ENCODE measurements around the gene TSG101.

The TSG101 gene

DNA sequence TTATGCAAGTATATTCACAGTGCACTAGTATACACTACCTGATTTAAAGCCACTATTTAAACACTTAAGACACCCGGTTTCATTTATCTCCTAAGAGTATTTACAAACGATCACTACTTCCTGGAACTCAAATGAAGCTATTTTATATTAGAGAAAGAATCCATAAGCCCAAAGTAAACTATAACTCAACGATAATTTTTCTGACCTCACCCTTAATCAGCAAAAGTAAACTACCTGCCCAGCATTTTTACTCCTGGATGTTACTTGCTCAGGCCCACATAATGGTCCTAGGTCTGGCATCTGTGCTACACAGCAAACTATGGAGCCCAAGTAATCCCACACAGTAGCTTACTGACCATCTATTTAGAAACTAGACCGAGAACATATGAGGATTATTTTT is 33.4 kb downstream of the TSG101 start:
- DNase-seq (ENCODE audit: low read depth) = no peak

DNA sequence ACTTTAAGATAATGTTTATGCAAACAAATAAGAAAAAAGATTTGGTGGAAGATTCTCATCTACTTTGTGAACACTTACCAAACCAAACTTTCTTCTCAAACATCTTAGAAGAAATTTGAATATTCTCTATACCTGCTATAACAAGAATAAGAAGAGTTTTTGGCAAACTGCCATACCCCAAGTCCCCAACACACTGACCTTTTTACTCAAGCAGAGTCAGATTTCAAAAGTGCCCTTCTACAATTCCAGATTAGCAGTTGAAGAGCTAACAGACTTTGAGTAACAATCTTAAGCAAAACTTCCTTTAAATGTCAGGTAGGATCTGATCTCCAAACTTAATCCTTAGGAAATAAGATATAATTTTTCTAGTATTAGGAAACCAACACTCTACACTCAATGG is 33.9 kb downstream of the TSG101 start:
- DNase-seq (ENCODE audit: low read depth) = no peak

DNA sequence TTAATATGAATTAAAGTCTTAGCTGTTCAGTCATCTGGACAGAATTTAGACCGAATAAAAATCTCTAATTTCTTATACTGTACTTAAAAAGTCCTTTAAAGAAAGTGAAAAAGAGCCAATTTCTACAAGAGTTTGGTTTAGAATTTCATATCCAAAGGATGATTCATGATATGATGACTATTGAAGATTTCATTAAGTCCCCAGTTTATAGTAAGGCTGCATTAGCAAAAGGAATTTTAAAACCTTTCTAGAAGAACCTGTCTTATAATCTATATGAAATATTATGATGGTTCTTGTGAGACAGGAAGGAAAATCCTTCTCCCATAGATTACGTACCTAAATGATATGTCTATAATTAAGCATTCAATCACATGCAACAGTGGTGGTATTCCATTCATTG is 34.8 kb downstream of the TSG101 start:
- no peak for DNase-seq (ENCODE audit: low read depth)

DNA sequence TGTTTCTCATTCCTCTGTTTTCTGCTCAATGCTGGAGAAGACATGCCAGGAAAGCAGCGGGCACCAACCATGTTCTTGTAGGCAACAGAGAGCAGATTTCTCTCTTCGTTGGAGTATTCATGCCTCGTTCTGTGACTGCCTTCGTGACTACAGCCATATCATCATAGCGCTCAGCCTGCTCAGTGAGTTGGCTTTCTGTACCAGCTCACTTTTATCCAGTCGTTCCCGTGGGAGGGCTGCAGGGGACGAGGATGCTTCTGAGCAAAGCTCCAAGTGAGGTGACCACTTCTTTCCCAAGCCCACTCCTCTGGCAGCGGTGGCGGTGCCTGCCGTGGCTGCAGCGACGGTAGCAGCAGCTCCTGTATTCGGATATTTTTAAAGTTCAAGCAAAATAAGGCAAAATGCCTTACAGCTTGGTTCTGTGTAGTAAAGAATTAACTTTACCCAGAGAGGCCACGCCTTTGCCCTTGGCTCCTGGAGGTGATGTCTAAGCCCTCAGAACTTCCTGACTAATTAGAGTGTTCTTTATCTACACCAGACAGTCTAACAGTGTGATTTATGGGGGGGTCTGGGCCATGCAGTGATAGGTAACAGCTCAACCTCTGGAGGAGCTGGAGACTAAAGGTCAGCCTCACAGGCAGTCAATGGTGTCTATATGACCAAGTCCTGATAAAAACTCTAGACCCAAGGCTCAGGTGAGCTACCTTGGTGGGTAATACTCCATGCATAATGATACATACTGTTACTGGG is 35.8 kb downstream of the TSG101 start:
- DNase-seq (ENCODE audit: low read depth) = no peak

DNA sequence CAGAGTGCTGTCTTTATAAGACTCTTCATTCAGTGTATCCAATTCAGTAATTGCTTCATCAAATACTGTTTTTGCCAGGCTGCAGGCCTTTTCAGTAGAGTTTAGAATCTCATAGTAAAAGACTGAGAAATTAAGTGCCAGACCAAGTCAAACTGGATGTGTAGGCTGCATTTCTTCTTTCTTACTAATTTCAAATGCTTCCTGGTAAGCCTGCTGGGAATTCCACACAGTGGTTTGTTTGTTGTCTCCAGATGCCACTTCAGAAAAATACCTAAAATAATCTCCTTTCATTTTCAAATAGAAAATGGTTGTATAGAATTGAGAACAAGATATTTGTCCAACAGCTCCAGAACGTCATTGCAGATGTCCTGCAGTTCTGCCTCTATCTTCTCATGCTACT is 36.4 kb downstream of the TSG101 start:
- DNase-seq (ENCODE audit: low read depth) = no peak

DNA sequence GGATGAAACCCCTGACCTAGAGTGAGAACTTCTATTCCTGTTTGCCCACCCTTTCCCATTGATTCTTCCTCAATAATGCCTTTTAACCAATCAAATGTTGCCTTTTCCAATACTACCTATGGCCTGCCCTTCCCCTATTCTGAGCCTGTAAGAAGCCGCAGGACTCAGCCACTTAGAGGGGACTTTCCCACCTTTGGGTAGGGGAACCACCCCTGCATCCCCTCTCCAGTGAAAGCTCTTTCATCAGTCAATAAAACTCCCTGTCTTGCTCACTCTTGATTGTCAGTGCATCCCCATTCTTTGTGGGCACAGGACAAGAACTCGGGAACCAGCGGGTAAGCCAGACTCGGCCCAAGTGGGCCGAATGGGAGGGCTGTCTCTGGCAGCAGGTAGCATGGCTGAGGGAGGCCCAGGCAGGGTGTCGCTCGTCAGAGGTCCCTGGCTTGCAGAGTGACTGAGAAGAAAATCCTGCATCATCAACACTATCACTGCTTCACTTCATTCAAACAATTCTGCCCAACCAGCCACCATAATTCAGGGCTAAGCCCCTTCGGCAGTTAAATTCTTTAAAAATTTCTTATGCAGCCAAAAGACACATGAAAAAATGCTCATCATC is 40.7 kb downstream of the TSG101 start:
- no peak for DNase-seq (ENCODE audit: low read depth)

DNA sequence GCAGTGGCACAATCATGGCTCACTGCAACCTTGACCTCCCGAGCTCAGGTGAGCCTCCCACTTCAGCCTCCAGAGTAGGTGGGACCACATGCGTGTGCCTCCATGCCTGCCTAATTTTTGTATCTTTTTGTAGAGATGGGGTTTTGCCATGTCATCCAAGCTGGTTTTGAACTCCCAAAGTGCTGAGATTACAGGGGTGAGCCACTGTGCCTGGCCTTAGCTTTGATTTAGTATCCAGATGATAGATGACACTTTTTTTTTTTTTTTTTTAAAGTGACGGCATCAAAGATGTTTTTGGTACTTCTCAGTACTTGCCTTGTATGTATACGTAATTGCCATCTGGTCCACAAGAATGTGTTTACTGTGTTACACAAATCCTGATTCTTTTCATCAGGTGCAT is 47.7 kb downstream of the TSG101 start:
- no peak for DNase-seq (ENCODE audit: low read depth)

DNA sequence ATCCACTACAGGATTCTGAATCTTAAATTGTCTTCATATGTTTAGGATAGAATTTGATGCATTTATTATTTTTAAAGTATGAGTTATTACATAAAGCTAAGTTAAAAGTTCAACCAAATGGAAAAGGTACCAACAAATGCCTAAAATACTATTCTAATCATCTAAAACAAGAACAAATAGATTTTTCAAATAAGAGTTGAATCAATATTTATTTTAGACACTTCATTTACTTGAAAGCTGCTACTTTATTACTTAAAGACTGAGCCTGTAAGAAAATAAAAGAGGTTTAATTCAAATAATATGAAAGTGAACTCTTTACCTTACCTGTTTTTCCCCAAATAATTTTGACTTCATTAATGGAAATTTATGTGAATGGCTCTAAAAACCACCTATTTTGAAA is 54.2 kb downstream of the TSG101 start:
- DNase-seq (ENCODE audit: low read depth) = no peak

DNA sequence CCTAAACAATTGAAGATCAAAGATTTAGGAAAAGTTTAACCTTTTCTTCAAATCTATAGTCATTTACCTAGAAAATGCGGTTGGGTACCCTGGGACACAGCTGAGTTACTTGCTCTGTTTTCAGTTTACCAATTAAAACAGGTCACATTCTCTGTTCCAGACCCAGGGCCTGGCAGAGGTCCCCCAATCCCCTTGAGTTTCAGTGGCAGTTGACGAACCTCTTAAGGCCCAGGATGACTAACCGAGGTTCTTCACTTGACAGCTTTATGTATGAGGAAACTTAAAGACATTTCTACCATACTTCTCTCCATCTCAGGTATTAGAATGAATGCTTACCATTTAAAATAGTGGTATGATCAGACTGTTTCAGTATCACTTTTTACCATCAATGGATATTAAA is 54.7 kb downstream of the TSG101 start:
- no peak for DNase-seq (ENCODE audit: low read depth)

DNA sequence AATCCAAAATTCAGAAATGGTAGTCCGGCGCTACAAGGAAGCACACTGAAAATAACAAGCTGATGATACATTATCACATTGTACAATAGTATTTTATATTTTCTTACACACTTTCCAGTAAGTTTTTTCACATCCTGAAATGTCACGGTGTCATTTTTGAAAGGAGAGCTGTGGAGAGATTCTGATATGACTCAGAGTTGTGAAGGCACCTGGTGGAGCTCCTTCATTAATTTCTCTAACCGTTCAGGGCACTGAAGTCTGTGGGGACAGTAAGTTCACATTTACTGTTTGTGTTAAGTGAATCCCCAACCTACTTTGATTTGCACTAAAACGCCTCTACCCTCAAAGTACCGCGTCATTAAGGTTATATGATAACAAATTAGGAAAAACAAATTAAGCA is 57.8 kb downstream of the TSG101 start:
- DNase-seq (ENCODE audit: low read depth) = no peak

DNA sequence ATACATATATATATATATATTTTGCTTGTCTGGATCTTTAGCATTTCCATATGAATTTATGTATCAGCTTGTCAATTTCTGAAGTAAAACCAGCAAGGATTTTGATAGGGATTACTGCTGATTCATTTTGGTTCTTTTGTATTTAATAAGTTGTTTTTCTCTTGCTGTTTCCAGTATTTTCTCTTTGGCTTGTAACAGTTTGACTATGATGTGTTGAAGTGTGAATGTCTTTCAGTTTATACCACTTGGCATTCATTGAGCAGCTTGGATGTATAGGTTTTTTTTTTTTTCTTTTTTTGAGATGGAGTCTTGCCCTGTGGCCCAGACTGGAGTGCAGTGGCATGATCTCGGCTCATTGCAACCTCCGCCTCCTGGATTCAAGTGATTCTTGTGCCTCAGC is 58.7 kb downstream of the TSG101 start:
- DNase-seq (ENCODE audit: low read depth) = no peak

DNA sequence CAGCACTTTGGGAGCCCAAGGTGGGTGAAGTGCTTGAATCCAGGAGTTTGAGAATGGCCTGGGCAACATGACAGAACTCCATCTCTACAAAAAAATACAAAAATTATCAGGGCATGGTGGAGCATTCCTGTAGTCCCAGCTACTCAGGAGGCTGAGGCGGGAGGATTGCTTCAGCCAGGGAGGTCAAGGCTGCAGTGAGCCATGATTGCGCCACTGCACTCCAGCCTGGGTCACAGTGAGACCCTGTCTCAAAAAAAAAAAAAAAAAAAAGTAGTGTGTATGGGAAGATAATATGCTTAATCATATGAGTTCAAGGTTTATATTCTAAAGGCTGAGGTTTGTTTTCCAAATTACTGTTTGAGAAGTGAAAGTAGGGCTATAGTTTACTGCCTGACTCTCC is 60.3 kb downstream of the TSG101 start:
- no peak for DNase-seq (ENCODE audit: low read depth)

DNA sequence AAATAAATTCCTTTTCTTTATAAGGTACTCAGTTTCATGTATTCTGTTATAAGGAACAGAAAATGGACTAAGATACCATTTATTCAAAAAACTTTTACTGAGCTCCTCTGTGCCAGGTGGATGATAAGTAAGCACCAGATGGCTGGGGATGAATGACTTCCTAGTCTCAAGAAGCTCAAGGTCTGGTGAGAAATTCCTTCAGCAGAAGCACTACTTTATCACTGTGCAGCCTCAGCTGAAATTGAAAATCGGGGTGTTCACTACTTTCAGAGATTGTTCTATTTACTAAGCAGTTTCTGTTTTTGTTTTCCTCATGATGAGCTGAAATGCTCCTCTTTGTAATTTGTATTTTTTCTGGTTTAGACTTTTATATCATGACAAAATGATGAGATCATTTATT is 63.3 kb downstream of the TSG101 start:
- DNase-seq (ENCODE audit: low read depth) = no peak

DNA sequence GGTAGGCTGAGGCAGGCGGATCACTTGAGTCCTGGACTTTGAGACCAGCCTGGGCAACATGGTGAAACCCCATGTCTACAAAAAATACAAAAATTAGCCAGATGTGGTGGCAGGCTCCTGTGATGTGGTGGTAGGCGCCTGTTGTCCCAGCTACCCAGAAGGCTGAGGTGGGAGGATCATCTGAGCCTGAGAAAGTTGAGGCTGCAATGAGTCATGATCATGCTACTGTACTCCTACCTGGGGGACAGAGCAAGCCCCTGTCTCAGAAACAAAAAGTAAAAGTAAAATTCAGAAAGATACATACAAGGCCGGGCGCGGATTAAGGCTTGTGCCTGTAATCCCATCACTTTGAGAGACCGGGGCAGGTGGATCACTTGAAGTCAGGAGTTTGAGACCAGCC is 64.8 kb downstream of the TSG101 start:
- DNase-seq (ENCODE audit: low read depth) = no peak

DNA sequence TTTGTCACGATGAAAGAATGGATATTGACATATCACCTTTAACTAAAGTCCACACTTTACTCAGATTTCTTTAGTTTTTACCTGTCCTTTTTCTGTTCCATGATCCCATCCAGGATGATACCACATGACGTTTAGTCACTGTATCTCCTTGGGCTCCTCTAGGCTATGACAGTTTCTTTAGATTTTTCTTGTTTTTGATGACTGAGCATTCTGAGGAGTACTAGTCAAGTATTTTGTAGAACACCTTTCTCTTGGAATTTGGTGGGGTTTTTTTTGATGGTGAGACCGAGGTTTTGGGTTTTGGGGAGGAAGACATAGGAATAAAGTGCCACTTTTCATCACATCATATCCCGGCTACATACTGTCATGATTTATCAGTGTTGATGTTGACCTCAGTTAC is 67.1 kb downstream of the TSG101 start:
- no peak for DNase-seq (ENCODE audit: low read depth)

DNA sequence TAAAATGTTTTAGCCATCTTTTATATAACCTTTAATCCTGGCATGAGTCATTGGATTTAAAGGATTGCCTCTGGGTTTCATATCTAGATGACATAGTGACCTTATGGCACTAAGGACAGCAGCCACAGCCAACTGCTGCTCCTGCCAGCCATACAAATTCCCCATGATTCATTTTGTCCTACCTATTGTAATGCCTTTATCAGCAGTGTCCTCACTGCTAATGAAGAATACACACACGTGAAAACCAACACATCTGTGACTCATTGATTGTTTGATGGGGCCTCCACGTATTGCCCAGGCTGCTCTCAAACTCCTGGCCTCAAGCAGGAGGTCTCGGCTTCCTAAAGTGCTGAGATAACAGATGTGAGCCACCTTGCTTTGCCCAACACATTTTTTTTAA is 69.3 kb downstream of the TSG101 start:
- no peak for DNase-seq (ENCODE audit: low read depth)

DNA sequence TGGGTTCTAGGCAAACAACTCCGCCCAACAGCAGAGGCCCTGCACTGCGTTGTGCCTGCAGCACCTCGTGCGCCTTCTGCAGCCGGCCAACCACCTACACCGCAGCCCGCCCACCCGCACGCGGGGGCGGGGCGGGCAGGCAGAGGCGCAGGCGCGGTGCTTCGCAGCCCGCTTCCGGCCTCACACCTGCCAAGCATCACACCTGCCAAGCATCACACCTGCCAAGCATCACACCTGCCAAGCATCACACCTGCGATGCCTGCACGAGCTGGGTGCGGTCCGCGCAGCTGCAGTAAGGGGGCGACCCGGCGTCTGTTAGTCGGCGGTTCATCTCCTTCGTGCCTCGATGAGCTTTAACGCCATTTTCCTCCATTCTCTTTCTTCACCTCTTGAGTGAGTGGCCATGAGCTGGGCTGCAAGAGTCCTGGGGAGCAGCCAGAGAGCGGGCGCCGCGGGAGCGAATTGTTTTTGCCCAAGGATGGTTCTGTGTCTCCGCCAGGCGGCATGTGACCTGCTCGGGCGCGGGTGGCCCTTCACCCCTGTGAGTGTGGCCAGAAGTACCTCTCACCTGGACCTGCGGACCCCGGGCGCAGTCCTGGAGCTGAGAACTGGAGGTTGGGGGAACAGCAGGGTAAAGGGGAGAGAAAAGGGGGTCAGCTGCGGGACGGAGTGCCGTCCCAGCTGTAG is 70.9 kb downstream of the TSG101 start, which contains the start of gene LDHAL6A:
Gene LDHAL6A (plus strand): TSS at position 171 of the 687 bp plus-strand sequence. CDS start 825 bp downstream, outside the sequence.
- no peak for DNase-seq (ENCODE audit: low read depth)

DNA sequence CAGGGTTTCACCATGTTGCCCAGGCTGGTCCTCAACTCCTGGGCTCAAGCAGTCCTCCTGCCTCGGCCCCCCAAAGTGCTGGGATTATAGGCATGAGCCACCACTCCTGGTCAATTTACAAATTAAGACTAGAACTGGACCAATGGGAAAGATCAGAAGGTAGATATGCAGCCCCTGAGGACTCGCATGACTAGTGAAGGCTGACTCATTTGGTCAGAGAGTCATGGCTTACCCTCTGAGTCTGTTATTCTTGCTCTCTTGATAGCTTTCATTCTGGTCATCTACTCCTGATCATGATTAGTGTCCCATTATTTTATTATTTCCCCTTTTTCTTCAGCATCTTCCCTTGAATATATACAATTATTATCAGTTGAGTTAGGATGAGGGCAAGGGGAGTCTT is 73.8 kb downstream of the TSG101 start:
- DNase-seq (ENCODE audit: low read depth) = no peak

DNA sequence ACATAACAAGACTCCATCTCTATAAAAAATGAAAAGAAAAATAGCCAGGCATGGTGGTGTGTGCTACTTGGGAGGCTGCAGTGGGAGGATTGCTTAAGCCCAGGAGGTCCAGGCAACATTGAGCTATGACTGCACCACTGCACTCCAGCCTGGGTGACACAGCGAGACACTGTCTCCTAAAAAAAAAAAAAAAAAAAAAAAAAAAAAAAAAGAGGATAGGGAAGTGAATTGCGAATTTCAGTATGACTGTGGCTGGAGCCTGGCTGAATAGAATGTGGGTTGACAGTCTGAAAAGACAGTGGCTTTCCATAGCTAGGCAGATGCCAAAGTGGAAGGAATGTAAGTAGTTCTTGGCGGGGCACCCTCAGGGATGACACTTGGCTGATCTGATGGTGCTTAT is 77.5 kb downstream of the TSG101 start:
- no peak for DNase-seq (ENCODE audit: low read depth)

DNA sequence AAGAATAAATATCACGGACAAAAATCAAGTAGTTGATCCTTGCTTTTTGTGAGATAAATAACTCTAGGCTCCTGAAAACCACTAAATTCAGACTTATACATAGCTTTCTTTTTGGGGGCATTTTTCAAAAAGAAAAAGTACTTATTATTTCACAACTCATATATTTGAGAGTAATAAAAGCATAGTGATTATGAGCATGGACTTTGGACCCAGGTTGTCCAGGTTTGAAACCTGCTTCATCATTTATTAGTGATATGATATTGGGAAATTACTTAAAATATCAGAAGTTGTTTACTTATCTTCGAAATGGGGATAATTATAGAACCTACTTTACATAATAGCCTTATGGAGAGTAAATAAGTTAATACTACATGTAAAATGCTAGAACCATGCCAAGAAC is 88.1 kb downstream of the TSG101 start:
- DNase-seq (ENCODE audit: low read depth) = no peak
